HG03196 (cell line): ENCODE measurements around the gene PIN4.
"Not testable (repeated sequence)": the region's sequence is repeated elsewhere in the genome, so short reads cannot be mapped to it uniquely, and the experiment has no call there.

Experiments used
- ATAC-seq: cut with Tn5 transposase; IDR thresholded peaks from one replicate; pipeline ENCODE4 v1.9.1; 2021; ENCODE audit not compliant: unreplicated experiment

The PIN4 gene

DNA sequence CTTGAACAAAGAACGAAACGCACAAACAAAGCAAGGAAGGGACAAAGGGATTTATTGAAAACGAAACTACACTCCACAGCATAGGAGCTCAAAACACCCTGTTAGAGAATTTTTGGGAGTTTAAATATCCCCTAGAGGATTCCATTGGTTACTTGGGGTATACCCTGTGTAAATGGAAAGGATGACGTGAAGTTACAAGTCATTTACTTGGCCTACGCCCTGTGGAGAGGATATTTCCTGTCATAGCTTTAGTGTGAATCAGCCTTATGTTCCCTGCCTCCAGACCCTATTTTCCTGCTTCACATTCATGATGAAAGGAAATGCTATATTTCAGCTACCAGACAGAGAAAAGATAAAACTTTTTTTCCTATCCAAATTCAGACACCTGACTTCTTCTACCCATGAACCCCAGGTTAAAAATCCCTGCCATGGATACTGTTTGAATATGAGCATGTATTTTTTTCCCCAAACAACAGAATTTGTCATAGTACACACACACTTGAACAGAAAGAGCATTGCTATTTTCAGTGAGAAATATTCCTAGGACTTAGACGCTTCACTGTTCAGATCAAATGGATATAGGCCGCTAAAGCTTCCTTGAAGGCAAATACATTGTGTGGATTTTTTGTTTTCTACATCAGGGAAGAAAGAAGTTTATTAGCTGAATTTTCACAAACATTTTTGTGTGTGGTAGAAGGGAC is 20.4 kb downstream of the PIN4 start:
- ATAC-seq: no peak

GRCh38 chrX:72202792-72203401 is 21.3 kb downstream of the PIN4 start:
- ATAC-seq: no peak

DNA sequence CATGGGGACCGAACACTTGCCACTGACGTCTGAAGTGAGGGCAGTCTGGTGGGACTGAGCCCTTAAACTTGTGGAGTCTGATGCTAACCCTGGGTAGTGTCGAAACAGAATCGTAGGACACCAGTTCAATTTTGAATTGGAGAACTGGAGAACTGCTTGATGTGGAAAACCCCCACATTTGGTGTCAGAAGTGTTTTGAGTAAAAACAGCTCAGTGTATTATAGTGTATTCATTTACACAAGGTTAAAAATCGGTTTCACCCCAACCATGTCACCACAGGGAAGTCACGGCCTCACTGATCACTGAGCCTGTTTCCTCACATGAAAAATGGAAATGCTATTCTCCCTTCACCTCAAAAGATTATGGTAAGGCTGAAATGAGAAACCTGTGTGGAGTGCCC is 21.9 kb downstream of the PIN4 start:
- no peak for ATAC-seq

DNA sequence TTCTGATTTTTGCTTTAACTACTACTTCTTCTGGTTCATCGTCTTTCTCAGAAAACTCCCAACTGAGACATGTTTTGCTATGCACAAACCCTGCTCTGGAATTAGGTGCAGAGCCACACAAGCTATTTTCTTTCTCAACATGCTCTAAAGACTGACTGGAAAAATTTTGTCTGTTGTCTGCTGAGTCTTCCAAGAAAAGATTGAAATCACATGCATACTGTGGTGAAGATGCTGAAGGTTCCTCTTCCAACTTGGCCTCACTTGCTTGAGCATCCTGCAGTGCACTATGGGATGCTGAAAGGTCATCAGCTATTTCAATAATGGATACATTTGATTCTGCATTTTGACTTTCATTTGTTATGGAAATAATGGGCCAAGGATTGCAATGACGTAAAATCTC is 24.1 kb downstream of the PIN4 start:
- no peak for ATAC-seq

- no peak for ATAC-seq
Observed at GRCh38 chrX:72207366-72207765, 25.8 kb downstream of the PIN4 start.

DNA sequence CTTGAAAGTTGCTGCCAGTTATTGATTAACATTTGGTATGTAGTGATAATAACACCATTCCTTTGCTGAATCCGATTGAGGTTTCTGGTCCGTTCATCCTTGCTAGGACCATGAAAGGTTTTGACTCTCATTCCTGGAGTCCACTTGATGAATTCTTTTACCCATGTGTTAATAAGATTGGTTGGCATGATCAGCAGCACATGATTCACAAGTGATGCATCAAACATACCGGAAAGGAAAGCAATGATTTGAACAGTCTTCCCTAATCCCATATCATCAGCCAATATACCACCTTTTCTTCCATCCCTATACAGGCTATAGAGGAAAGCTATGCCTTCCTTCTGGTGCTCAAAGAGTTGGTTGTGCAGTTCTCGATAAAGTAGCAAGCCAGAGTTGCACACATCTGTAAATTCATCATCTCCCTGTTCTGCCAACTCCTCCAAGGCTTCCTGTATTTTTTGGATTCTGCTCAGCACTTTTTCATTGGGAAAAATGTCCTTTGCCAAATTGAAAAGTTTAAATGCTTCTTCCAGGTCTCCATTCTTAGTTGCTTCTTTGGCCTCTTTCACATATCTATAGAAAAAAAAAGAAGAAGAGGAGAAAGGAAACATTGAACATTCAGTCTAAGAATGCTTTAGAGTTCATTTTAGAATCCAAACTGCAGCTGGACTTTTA is 26.7 kb downstream of the PIN4 start:
- ATAC-seq: no peak

DNA sequence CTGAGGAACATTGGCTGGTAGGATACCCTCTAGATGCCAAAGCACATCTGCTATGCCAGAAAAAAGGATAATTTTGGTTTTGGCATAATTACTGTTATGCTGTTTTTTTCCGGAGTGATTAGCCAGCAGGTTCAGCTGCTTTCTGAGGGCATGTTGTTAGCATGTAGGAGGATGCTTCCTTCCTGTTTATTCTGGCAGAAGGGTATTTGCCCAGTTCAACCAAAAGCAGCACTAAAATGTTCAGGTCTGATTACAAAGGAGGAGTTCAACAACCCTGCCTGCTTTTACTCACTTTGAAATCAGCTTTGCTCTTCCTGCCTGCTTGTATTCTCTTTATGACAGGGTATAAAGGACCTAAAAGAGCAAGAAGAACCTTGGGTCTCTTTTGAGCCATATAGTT is 35.4 kb downstream of the PIN4 start:
- no peak for ATAC-seq

GRCh38 chrX:72220375-72220774 is 38.8 kb downstream of the PIN4 start:
- not testable (repeated sequence) for ATAC-seq

GRCh38 chrX:72230290-72230689 is 48.7 kb downstream of the PIN4 start:
- ATAC-seq: no peak

GRCh38 chrX:72236841-72237240 is 55.3 kb downstream of the PIN4 start:
- no peak for ATAC-seq

DNA sequence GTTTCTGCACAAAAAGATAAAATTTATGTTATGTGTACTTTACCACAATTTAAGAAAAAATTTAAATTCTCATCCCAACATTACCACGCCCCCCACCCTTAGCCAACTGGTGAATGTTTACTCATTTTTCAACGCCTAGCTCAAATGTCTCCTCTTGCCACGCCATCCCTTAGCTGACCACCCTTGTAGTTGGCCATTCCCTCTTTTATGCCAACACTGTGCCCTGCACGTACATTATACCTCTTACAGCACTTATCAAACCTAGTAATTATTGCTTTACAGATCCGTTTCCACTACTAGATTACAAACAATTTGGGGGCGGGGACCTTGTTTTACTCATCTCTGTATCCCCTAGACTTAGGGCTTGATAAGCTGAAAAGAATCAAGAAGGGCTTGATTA is 56.6 kb downstream of the PIN4 start:
- ATAC-seq: no peak

DNA sequence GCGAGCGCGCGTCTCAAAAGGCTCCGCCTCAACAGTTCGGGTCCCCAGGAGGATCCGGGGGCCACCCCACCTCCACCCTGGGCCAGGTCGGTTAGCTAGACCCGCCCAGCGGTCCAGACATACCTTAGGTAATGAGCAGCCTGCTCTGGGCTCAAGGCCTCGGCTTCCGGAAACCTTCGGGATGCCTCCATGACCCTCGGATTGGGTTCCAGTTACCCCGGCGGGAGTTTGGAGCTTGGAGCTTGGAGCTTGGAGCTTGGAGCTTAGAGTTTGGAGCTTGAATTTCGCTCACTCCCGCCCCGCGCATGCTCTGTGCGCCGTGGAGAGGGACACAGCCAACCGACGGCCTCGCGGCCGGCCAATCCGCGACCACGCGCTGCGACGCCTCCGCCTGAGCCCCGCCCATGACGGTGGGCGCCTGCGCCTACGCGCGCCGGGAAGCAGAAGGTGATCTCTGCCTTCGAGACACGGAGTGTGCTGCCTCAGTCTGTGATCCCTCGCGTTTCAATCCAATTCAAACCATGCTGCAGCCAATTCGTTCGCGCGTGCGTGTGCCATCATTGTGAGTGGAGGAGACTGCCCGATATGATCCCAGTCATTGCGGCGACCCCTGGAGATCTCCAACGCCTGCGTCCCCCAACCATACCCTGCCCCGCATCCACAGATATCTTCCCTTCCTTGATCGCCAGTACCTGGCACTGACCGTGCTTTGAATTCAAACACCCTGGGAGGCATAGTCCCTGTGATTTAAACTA is 57.3 kb downstream of the PIN4 start, which contains the start of gene ERCC6L:
TSS of gene ERCC6L (minus strand) at position 307 of the 755 bp plus-strand sequence. CDS start at position 191, 116 bp downstream.
- ATAC-seq: peak; percentile 95

- ATAC-seq: no peak
Observed at GRCh38 chrX:72240976-72241375, 59.4 kb downstream of the PIN4 start.

DNA sequence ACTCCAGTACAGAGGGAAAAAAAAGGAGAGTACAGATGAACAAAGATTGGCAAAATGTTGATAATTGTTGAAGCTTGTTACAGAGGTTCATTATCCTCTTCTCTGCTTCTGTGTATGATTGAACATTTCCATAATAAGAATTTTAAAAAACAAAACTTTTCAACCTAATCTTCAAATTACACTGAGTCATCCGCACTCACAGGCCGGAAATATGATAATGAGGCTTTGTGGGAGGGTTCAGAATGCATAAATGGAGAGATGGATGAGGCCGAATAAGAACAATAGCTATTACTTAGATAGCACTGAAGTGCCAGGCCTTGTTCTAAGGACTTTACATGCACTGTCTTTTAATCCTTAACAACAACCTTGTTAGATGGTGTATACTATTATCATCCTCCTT is 61.9 kb downstream of the PIN4 start:
- no peak for ATAC-seq

DNA sequence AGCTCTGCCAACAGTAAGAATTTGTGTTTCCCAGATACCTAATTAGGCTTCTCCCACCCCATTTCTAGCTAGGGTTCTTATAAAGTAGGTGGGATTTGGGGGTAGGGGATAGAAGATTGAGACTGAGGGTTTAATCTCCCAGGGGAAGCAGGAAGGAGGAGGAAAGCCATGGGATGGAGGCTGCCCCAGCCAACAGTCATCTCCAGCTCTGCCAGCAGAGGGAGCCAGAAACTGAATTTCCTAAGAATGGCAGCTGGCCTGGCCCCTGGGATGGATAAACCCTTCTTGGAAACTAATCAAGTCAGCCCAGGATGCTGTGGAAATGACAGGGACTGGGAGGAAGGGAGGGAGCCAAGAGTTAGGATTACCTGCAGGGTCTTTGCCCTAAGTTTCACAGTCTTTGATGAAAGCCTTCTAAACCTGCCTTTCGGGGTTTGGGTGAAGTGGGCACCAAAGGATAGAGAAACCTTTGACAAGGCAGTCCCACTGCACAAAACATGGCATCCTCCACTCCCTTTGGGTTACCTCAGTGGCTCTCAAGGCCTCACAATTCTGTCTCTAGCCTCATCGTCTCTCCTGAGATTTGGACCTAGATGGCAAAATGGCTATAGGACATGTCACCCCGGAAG is 64.0 kb downstream of the PIN4 start:
- ATAC-seq: no peak

- no peak for ATAC-seq
Observed at GRCh38 chrX:72247206-72247942, 65.8 kb downstream of the PIN4 start.
